GM23338 (cell line): Measurements from ENCODE around the gene SIRT3. TPM values are rescaled to one million over a fixed set of nuclear protein-coding genes. Genes with fewer than 3 reads are reported as not detected.

Source experiments
- ATAC-seq: fragments of 200-7000 bp; cut with Tn5 transposase; 3 replicates; pipeline ENCODE4 v1.9.1; 2020
- DNase-seq: peaks from one replicate; pipeline ENCODE4 v3.0.0-alpha.2; 2015; ENCODE audit warnings: low spot score
- H2AFZ ChIP-seq: fragments of 200-600 bp; sonication (generic); 2 replicates; pipeline ENCODE4 v1.8.0; 2016; ENCODE audit warnings: antibody characterized with exemption, mild to moderate bottlenecking, moderate library complexity
- H3F3A ChIP-seq: fragments of 200-600 bp; sonication (generic); replicated peaks from 2 replicates; pipeline ENCODE4 v1.8.0; 2017; ENCODE audit warnings: antibody characterized with exemption, mixed run types, low read depth
- H3K27ac ChIP-seq: fragments of 200-600 bp; sonication (generic); 2 replicates; pipeline ENCODE4 v1.6.1; 2016; ENCODE audit warnings: low read depth
- H3K27me3 ChIP-seq: fragments of 200-600 bp; sonication (generic); 2 replicates; pipeline ENCODE4 v1.8.0; 2016; ENCODE audit warnings: mild to moderate bottlenecking, mixed run types, moderate library complexity; ENCODE audit not compliant: insufficient read depth
- H3K36me3 ChIP-seq: fragments of 200-600 bp; sonication (generic); 2 replicates; pipeline ENCODE4 v1.8.0; 2016; ENCODE audit warnings: mild to moderate bottlenecking; ENCODE audit not compliant: insufficient read depth
- H3K4me1 ChIP-seq: fragments of 200-600 bp; sonication (generic); 2 replicates; pipeline ENCODE4 v1.8.0; 2016; ENCODE audit warnings: mild to moderate bottlenecking, moderate library complexity; ENCODE audit not compliant: insufficient read depth
- H3K4me2 ChIP-seq: fragments of 200-600 bp; sonication (generic); 2 replicates; pipeline ENCODE4 v1.7.1; 2017; ENCODE audit warnings: mixed run types
- H3K4me3 ChIP-seq: fragments of 200-600 bp; sonication (generic); 2 replicates; pipeline ENCODE4 v1.6.1; 2016; ENCODE audit warnings: mixed run types
- H3K79me2 ChIP-seq: fragments of 200-600 bp; sonication (generic); replicated peaks from 2 replicates; pipeline ENCODE4 v1.8.0; 2017; ENCODE audit warnings: mild to moderate bottlenecking; ENCODE audit not compliant: insufficient read depth
- H3K9me2 ChIP-seq: fragments of 200-600 bp; sonication (generic); 2 replicates; pipeline ENCODE4 v1.8.0; 2017; ENCODE audit not compliant: insufficient read depth
- H4K20me1 ChIP-seq: fragments of 200-600 bp; sonication (generic); replicated peaks from 2 replicates; pipeline ENCODE4 v1.8.0; 2017; ENCODE audit warnings: mild to moderate bottlenecking; ENCODE audit not compliant: insufficient read depth
- H3K27ac Mint-ChIP-seq: 2 replicates; pipeline ENCODE4 v1.8.0; 2020; ENCODE audit warnings: inconsistent platforms, mild to moderate bottlenecking, moderate library complexity, mixed read lengths
- H3K27me3 Mint-ChIP-seq: 3 replicates; pipeline ENCODE4 v1.8.0; 2022; ENCODE audit warnings: low read depth, mild to moderate bottlenecking, moderate library complexity, mixed read lengths, inconsistent platforms; ENCODE audit not compliant: insufficient read depth, poor library complexity
- H3K36me3 Mint-ChIP-seq: 3 replicates; pipeline ENCODE4 v1.8.0; 2021; ENCODE audit warnings: low read depth, mild to moderate bottlenecking, inconsistent platforms, moderate library complexity, mixed read lengths
- H3K4me1 Mint-ChIP-seq: 3 replicates; pipeline ENCODE4 v1.8.0; 2020; ENCODE audit warnings: mild to moderate bottlenecking, inconsistent platforms, mixed read lengths
- H3K4me3 Mint-ChIP-seq: 3 replicates; pipeline ENCODE4 v1.8.0; 2021; ENCODE audit warnings: moderate library complexity, mild to moderate bottlenecking, inconsistent platforms, mixed read lengths
- H3K9me3 Mint-ChIP-seq: 3 replicates; pipeline ENCODE4 v1.8.0; 2020; ENCODE audit warnings: moderate library complexity, mild to moderate bottlenecking, inconsistent platforms, mixed read lengths
- EZH2 ChIP-seq: fragments of 200-600 bp; sonication (generic); IDR thresholded peaks from one replicate; pipeline ENCODE4 v1.8.0; 2017; ENCODE audit warnings: antibody characterized with exemption, mild to moderate bottlenecking, low read depth; ENCODE audit not compliant: unreplicated experiment
- EZH2phosphoT487 ChIP-seq: fragments of 200-600 bp; sonication (generic); IDR thresholded peaks from one replicate; pipeline ENCODE4 v1.8.1; 2018; ENCODE audit warnings: antibody characterized with exemption; ENCODE audit not compliant: unreplicated experiment
- JUNB ChIP-seq: IDR thresholded peaks from one replicate; pipeline ENCODE4 v1.6.1; 2016; ENCODE audit warnings: antibody characterized with exemption; ENCODE audit not compliant: unreplicated experiment
- POLR2AphosphoS5 ChIP-seq: IDR thresholded peaks from 2 replicates; pipeline ENCODE4 v1.6.1; 2016; ENCODE audit warnings: antibody characterized with exemption, low read depth
- STAT1 ChIP-seq: IDR thresholded peaks from one replicate; pipeline ENCODE4 v1.6.1; 2016; ENCODE audit warnings: antibody characterized with exemption; ENCODE audit not compliant: unreplicated experiment
- ZNF114 ChIP-seq: fragments of 250-450 bp; sonication (Bioruptor Pico); IDR thresholded peaks from 2 replicates; pipeline ENCODE4 v1.5.0; 2020; ENCODE audit warnings: mild to moderate bottlenecking, moderate library complexity
- ZNF331 ChIP-seq: fragments of 250-450 bp; sonication (Bioruptor Pico); IDR thresholded peaks from 2 replicates; pipeline ENCODE4 v1.5.0; 2020; ENCODE audit warnings: low read depth, mild to moderate bottlenecking, moderate library complexity
- polyA plus RNA-seq: library from polyadenylated mRNA; unstranded; fragments of >200 nt; fragmentation: Nextera tagmentation; extraction: Ambion mirVana; gene quantifications from 2 replicates; pipeline ENCODE4 v1.2.1, GENCODE V29; 2016
- total RNA-seq: library from RNA; depleted of rRNA; stranded (reverse); fragments of >200 nt; shearing (Covaris generic); gene quantifications from 2 replicates; pipeline ENCODE4 v1.2.3, GENCODE V29; 2014
- TF ChIP-seq, protein P1 (sequence below): IDR thresholded peaks from 2 replicates; pipeline ENCODE4 v1.6.1; 2016; ENCODE audit warnings: antibody characterized with exemption
- TF ChIP-seq, protein P2 (sequence below): IDR thresholded peaks from one replicate; pipeline ENCODE4 v1.6.1; 2018; ENCODE audit warnings: antibody characterized with exemption; ENCODE audit not compliant: unreplicated experiment

The SIRT3 gene
- total and polyA plus RNA-seq, 2 experiments from 2014 or later = 7.0 to 11.4 TPM

GRCh38 chr11:230431-230830 lies 5.7 kb downstream of the SIRT3 start:
- H3K9me2 ChIP-seq = no peaks in the 10 kb centered on the region
- Mint-ChIP-seq H3K4me1 (0 out of 3 replicates have a peak, but pooled peaks cover 3% of the 10 kb centered on the region), H3K36me3 (no peaks in the 10 kb centered on the region; the same call in 2 of the 3 replicates), H3K27me3 (peaks cover 7% of the 10 kb centered on the region), H3K4me3 (no peak overlapping the region), H3K27ac (no peak overlapping the region), H3K9me3 (no peaks in the 10 kb centered on the region)
- no peaks in the 10 kb centered on the region for H3K27me3 ChIP-seq
- peaks cover 3% of the 10 kb centered on the region; the same call in 1 of the 2 replicates for H3K4me1 ChIP-seq
- no peak overlapping the region for H2AFZ ChIP-seq
- ATAC-seq (no peak), DNase-seq (no peak)
- H3K36me3 ChIP-seq = no peaks in the 10 kb centered on the region
- no peaks in the 10 kb centered on the region for H3F3A ChIP-seq
- H3K79me2 ChIP-seq = peaks cover 7% of the 10 kb centered on the region; the same call in 1 of the 2 replicates
- H3K27ac ChIP-seq = no peak overlapping the region
- no peak overlapping the region for H3K4me3 ChIP-seq
- H3K4me2 ChIP-seq = no peak overlapping the region
- peaks cover 3% of the 10 kb centered on the region; the same call in 1 of the 2 replicates for H4K20me1 ChIP-seq
- TF ChIP-seq JUNB (no peak), ZNF331 (CRISPR knock-in tag) (no peak), POLR2AphosphoS5 (no peak), EZH2 (no peak), ZNF114 (CRISPR knock-in tag) (no peak), EZH2phosphoT487 (no peak)
- TF ChIP-seq, protein P1, sequence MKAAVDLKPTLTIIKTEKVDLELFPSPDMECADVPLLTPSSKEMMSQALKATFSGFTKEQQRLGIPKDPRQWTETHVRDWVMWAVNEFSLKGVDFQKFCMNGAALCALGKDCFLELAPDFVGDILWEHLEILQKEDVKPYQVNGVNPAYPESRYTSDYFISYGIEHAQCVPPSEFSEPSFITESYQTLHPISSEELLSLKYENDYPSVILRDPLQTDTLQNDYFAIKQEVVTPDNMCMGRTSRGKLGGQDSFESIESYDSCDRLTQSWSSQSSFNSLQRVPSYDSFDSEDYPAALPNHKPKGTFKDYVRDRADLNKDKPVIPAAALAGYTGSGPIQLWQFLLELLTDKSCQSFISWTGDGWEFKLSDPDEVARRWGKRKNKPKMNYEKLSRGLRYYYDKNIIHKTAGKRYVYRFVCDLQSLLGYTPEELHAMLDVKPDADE = no peak

- H3K9me2 ChIP-seq = no peaks in the 10 kb centered on the region
- no peak overlapping the region for H3K4me2 ChIP-seq
- TF ChIP-seq ZNF114 (CRISPR knock-in tag) (no peak), STAT1 (no peak), ZNF331 (CRISPR knock-in tag) (no peak)
- TF ChIP-seq, protein P2, sequence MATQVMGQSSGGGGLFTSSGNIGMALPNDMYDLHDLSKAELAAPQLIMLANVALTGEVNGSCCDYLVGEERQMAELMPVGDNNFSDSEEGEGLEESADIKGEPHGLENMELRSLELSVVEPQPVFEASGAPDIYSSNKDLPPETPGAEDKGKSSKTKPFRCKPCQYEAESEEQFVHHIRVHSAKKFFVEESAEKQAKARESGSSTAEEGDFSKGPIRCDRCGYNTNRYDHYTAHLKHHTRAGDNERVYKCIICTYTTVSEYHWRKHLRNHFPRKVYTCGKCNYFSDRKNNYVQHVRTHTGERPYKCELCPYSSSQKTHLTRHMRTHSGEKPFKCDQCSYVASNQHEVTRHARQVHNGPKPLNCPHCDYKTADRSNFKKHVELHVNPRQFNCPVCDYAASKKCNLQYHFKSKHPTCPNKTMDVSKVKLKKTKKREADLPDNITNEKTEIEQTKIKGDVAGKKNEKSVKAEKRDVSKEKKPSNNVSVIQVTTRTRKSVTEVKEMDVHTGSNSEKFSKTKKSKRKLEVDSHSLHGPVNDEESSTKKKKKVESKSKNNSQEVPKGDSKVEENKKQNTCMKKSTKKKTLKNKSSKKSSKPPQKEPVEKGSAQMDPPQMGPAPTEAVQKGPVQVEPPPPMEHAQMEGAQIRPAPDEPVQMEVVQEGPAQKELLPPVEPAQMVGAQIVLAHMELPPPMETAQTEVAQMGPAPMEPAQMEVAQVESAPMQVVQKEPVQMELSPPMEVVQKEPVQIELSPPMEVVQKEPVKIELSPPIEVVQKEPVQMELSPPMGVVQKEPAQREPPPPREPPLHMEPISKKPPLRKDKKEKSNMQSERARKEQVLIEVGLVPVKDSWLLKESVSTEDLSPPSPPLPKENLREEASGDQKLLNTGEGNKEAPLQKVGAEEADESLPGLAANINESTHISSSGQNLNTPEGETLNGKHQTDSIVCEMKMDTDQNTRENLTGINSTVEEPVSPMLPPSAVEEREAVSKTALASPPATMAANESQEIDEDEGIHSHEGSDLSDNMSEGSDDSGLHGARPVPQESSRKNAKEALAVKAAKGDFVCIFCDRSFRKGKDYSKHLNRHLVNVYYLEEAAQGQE = no peak
- H3K27ac ChIP-seq = no peak overlapping the region
- H4K20me1 ChIP-seq = 0 out of 2 replicates have a peak, but pooled peaks cover 3% of the 10 kb centered on the region
- no peak for ATAC-seq
- Mint-ChIP-seq H3K27ac (no peak overlapping the region), H3K4me1 (no peaks in the 10 kb centered on the region), H3K36me3 (no peaks in the 10 kb centered on the region; the same call in 2 of the 3 replicates), H3K4me3 (no peak overlapping the region), H3K27me3 (peaks cover 8% of the 10 kb centered on the region), H3K9me3 (no peaks in the 10 kb centered on the region)
- no peak overlapping the region for H3K4me3 ChIP-seq
- H3F3A ChIP-seq = no peaks in the 10 kb centered on the region
- H2AFZ ChIP-seq = no peak overlapping the region
- no peaks in the 10 kb centered on the region for H3K4me1 ChIP-seq
- DNase-seq = no peak
- no peaks in the 10 kb centered on the region for H3K36me3 ChIP-seq
- no peaks in the 10 kb centered on the region for H3K27me3 ChIP-seq
- peaks cover 7% of the 10 kb centered on the region; the same call in 1 of the 2 replicates for H3K79me2 ChIP-seq
Observed at GRCh38 chr11:227824-228379, 8.2 kb downstream of the SIRT3 start.
